IMR-90 (cell line): ENCODE measurements around the gene HIVEP3. TPM values are rescaled to one million over a fixed set of nuclear protein-coding genes. Genes with fewer than 3 reads are reported as not detected.
A peak's percentile ranks its signal among the peaks of the same experiment; 100 is the strongest.

Experiments
- ATAC-seq: fragments of 200-7000 bp; cut with Tn5 transposase; 2 replicates; pipeline ENCODE4 v1.9.1; 2020; ENCODE audit warnings: low read depth, mild to moderate bottlenecking, moderate library complexity
- BruUV-seq: library from RNA; stranded (reverse); fragments of 400-500 nt; replicated peaks from 2 replicates; lab custom pipeline; 2021; lab: Mats Ljungman, UMichigan
- CTCF ChIA-PET: fragments of 300-600 bp; formaldehyde crosslinking; extraction: SDS; loops from one replicate; lab custom pipeline; 2021; ENCODE audit warnings: antibody characterized with exemption; lab: Yijun Ruan, JAX
- POLR2A ChIA-PET: fragments of 300-600 bp; sonication (Branson Sonifier 250); formaldehyde crosslinking; loops from one replicate; lab custom pipeline; 2022; ENCODE audit warnings: antibody characterized with exemption; ENCODE audit not compliant: unreplicated experiment; lab: Charles Lee
- DNase-seq: peaks from one replicate; pipeline ENCODE4 v3.0.0; 2013
- H2AFZ ChIP-seq: replicated peaks from 2 replicates; pipeline ENCODE3; 2013; ENCODE audit warnings: low read length, mild to moderate bottlenecking; ENCODE audit not compliant: poor library complexity
- H2AK5ac ChIP-seq: 2 replicates; pipeline ENCODE4 v1.6.1; 2013; ENCODE audit warnings: low read depth, low read length, inconsistent platforms
- H2AK9ac ChIP-seq: replicated peaks from 2 replicates; pipeline ENCODE3; 2013; ENCODE audit warnings: mild to moderate bottlenecking, low read depth, low read length, moderate library complexity; ENCODE audit not compliant: poor library complexity
- H2BK120ac ChIP-seq: 2 replicates; pipeline ENCODE4 v1.6.1; 2013; ENCODE audit warnings: low read depth, low read length, inconsistent platforms
- H2BK15ac ChIP-seq: 3 replicates; pipeline ENCODE4 v1.6.1; 2013; ENCODE audit warnings: low read depth, low read length, inconsistent platforms
- H2BK20ac ChIP-seq: 2 replicates; pipeline ENCODE4 v1.6.1; 2013; ENCODE audit warnings: low read depth, mild to moderate bottlenecking, inconsistent platforms, low read length, moderate library complexity
- H2BK5ac ChIP-seq: 2 replicates; pipeline ENCODE4 v1.6.1; 2013; ENCODE audit warnings: mild to moderate bottlenecking, low read depth, low read length, inconsistent platforms; ENCODE audit not compliant: poor library complexity, severe bottlenecking
- H3K14ac ChIP-seq: replicated peaks from 2 replicates; pipeline ENCODE4 v1.6.1; 2013; ENCODE audit warnings: low read depth, low read length, inconsistent platforms
- H3K18ac ChIP-seq: 2 replicates; pipeline ENCODE4 v1.6.1; 2013; ENCODE audit warnings: low read depth, low read length, control low read depth
- H3K23ac ChIP-seq: 2 replicates; pipeline ENCODE4 v1.6.1; 2013; ENCODE audit warnings: low read depth, low read length, inconsistent platforms
- H3K27ac ChIP-seq: 2 replicates; pipeline ENCODE4 v1.5.1; 2013; ENCODE audit warnings: mild to moderate bottlenecking, control low read depth, low read length; ENCODE audit not compliant: insufficient read depth
- H3K27me3 ChIP-seq: 2 replicates; pipeline ENCODE4 v1.6.1; 2013; ENCODE audit warnings: low read length; ENCODE audit not compliant: control insufficient read depth, insufficient read depth
- H3K36me3 ChIP-seq: 2 replicates; pipeline ENCODE4 v1.6.1; 2013; ENCODE audit warnings: low read length, mixed read lengths; ENCODE audit not compliant: control insufficient read depth, insufficient read depth
- H3K4ac ChIP-seq: 2 replicates; pipeline ENCODE4 v1.6.1; 2013; ENCODE audit warnings: low read depth, low read length, inconsistent platforms
- H3K4me1 ChIP-seq: 2 replicates; pipeline ENCODE4 v1.6.1; 2013; ENCODE audit warnings: low read length, mixed read lengths; ENCODE audit not compliant: control insufficient read depth, insufficient read depth
- H3K4me2 ChIP-seq: 2 replicates; pipeline ENCODE4 v1.6.1; 2013; ENCODE audit warnings: low read depth, mild to moderate bottlenecking, control low read depth, low read length, moderate library complexity
- H3K4me3 ChIP-seq: 2 replicates; pipeline ENCODE4 v1.5.1; 2013; ENCODE audit warnings: low read depth, mild to moderate bottlenecking, control low read depth, low read length, moderate library complexity; ENCODE audit not compliant: insufficient read depth
- H3K56ac ChIP-seq: 2 replicates; pipeline ENCODE4 v1.6.1; 2013; ENCODE audit warnings: low read length, inconsistent platforms; ENCODE audit not compliant: insufficient read depth; ENCODE audit errors: extremely low read depth
- H3K79me1 ChIP-seq, 2 experiments: 2 replicates each; pipeline ENCODE4 v1.6.1; 2013; ENCODE audit warnings: low read length in 2 of 2, inconsistent platforms in 1 of 2, low read depth in 1 of 2
- H3K9ac ChIP-seq: 2 replicates; pipeline ENCODE4 v1.6.1; 2013; ENCODE audit warnings: low read depth, low read length, control low read depth
- H3K9me1 ChIP-seq: 2 replicates; pipeline ENCODE4 v1.6.1; 2013; ENCODE audit warnings: low read length, inconsistent platforms; ENCODE audit not compliant: insufficient read depth
- H3K9me3 ChIP-seq: 2 replicates; pipeline ENCODE4 v1.6.1; 2013; ENCODE audit warnings: low read length; ENCODE audit not compliant: control insufficient read depth, insufficient read depth
- H4K20me1 ChIP-seq: 2 replicates; pipeline ENCODE4 v1.6.1; 2013; ENCODE audit warnings: low read length, inconsistent platforms; ENCODE audit not compliant: insufficient read depth
- H4K5ac ChIP-seq: 2 replicates; pipeline ENCODE4 v1.6.1; 2013; ENCODE audit warnings: mild to moderate bottlenecking, low read depth, low read length, control low read depth
- H4K8ac ChIP-seq, 2 experiments: 2 replicates each; pipeline ENCODE4 v1.6.1; 2013; ENCODE audit warnings: low read depth in 2 of 2, low read length in 2 of 2, control low read depth in 1 of 2, inconsistent platforms in 1 of 2
- H4K91ac ChIP-seq: 2 replicates; pipeline ENCODE4 v1.6.1; 2013; ENCODE audit warnings: low read depth, low read length, inconsistent platforms; ENCODE audit not compliant: insufficient read depth
- CTCF ChIP-seq: conservative IDR thresholded peaks from 2 replicates; pipeline ENCODE4 v1.5.1; 2012; ENCODE audit warnings: mild to moderate bottlenecking, low read depth, low read length, improper control_type of control experiment
- MAFK ChIP-seq: IDR thresholded peaks from 2 replicates; pipeline ENCODE4 v1.6.1; 2012; ENCODE audit warnings: low read depth, low read length, improper control_type of control experiment
- NFE2L2 ChIP-seq: fragments of 150-350 bp; IDR thresholded peaks from 2 replicates; pipeline ENCODE4 v1.6.1; 2016; ENCODE audit warnings: low read depth, mild to moderate bottlenecking, low read length
- RAD21 ChIP-seq: IDR thresholded peaks from 2 replicates; pipeline ENCODE4 v1.6.1; 2012; ENCODE audit warnings: low read length, improper control_type of control experiment
- WGBS, 2 experiments: methylation state at CpG; one replicate each; pipeline versions ENCODE4 v1.1.5 to v1.1.7; 2013; ENCODE audit warnings: missing lambda C conversion rate in 2 of 2; ENCODE audit not compliant: insufficient read length in 1 of 2; ENCODE audit errors: extremely low coverage in 2 of 2; 5-methylcytosine and 5-hydroxymethylcytosine counted together
- dilution Hi-C: fragments of 300-500 bp; cut with HindIII; formaldehyde crosslinking; loops from one replicate; pipeline ENCODE4 v1.14.3; 2018; ENCODE audit warnings: low sequenced_read_pairs; ENCODE audit not compliant: unreplicated experiment
- in situ Hi-C: fragments of 300-500 bp; cut with MboI; formaldehyde crosslinking; loops from 3 replicates; pipeline ENCODE4 v1.14.3; 2019; ENCODE audit warnings: low sequenced_read_pairs, inconsistent platforms, mixed read lengths
- intact Hi-C: fragments of 100-400 bp; cut with micrococcal nuclease; formaldehyde crosslinking; loops from 2 replicates; pipeline ENCODE4 v1.10.0; 2022
- polyA plus RNA-seq, 3 experiments: library from polyadenylated mRNA; depleted of rRNA; stranded (reverse); fragments of >200 nt; gene quantifications; 2 replicates each; pipeline ENCODE4 v1.2.3, GENCODE V29; 2012; ENCODE audit warnings: low replicate concordance in 1 of 3
- total RNA-seq: library from RNA; depleted of rRNA; stranded (reverse); fragments of >200 nt; gene quantifications from 2 replicates; pipeline ENCODE4 v1.2.3, GENCODE V29; 2012

The HIVEP3 gene
- total and polyA plus RNA-seq, 2 of the 4 experiments (the other 2 are of a cell fraction): 1.4 to 4.0 TPM

GRCh38 chr1:41891199-41891896 is 27.4 kb downstream of the HIVEP3 start:
- Histone ChIP-seq H2AFZ (peak overlapping the region; percentile 89), H2BK20ac (peak overlapping the region; percentile 64), H3K23ac (peak overlapping the region; percentile 37; the same call in 1 of the 2 replicates), H4K20me1 (no peaks in the 10 kb centered on the region), H2AK5ac (no peak overlapping the region), H3K9me1 (peaks cover 17% of the 10 kb centered on the region; the same call in 1 of the 2 replicates), H3K4me3 (peak overlapping the region; percentile 47), H3K27me3 (no peaks in the 10 kb centered on the region), H3K4me1 (peaks cover 10% of the 10 kb centered on the region), H2BK5ac (peak overlapping the region; percentile 23), H3K9ac (peak overlapping the region; percentile 71), H2AK9ac (peak overlapping the region; percentile 8), H3K27ac (peak overlapping the region; percentile 56), H4K91ac (peak overlapping the region; percentile 64), H2BK120ac (peak overlapping the region; percentile 77), H3K14ac (peak overlapping the region; percentile 62), H3K36me3 (no peaks in the 10 kb centered on the region), H3K4me2 (peak overlapping the region; percentile 92), H3K4ac (peak overlapping the region; percentile 63), H3K18ac (peak overlapping the region; percentile 69), H4K5ac (peak overlapping the region; percentile 92), H4K8ac (peak overlapping the region; percentile 58 to 77), H2BK15ac (peak overlapping the region; percentile 55; the same call in 1 of the 3 replicates), H3K56ac (peak overlapping the region; percentile 36; the same call in 1 of the 2 replicates), H3K79me1 (no peaks in the 10 kb centered on the region), H3K9me3 (no peaks in the 10 kb centered on the region)
- TF ChIP-seq MAFK (no peak), NFE2L2 (no peak), RAD21 (peak; percentile 29; the same call in 1 of the 2 replicates), CTCF (peak; percentile 16; the same call in 1 of the 2 replicates)
- WGBS, 2 experiments: 60% methylated on average over 1 of the region's 9 CpGs; no CpG with 5 or more reads in 1 of the 2 experiments
- DNase-seq: peak; percentile 54
- in situ Hi-C loops (no loop called here), dilution Hi-C loops (no loop called here), intact Hi-C loops (no loop called here)
- ATAC-seq: peak; percentile 78
- ChIA-PET CTCF (interaction anchor here (0.6 to 1.4 kb wide), 3 partner anchors 9 to 322 kb away, joined by 3 to 5 read pairs (median 3); no protein-coding TSS in a partner anchor), POLR2A (interaction anchor here (0.6 kb wide), 1 partner anchor 23 kb away, joined by 4 read pairs; no protein-coding TSS in a partner anchor)
- no TSS peak for BruUV-seq
